ENCODE data around the gene COX6A2.

COX6A2 gene

GRCh38 chr16:31397096-31397660 lies 31.0 kb downstream of the COX6A2 start:
- H4K20me1 ChIP-seq (ENCODE audit: insufficient read depth): no peaks in the 10 kb centered on the region
- TF ChIP-seq, protein P1, sequence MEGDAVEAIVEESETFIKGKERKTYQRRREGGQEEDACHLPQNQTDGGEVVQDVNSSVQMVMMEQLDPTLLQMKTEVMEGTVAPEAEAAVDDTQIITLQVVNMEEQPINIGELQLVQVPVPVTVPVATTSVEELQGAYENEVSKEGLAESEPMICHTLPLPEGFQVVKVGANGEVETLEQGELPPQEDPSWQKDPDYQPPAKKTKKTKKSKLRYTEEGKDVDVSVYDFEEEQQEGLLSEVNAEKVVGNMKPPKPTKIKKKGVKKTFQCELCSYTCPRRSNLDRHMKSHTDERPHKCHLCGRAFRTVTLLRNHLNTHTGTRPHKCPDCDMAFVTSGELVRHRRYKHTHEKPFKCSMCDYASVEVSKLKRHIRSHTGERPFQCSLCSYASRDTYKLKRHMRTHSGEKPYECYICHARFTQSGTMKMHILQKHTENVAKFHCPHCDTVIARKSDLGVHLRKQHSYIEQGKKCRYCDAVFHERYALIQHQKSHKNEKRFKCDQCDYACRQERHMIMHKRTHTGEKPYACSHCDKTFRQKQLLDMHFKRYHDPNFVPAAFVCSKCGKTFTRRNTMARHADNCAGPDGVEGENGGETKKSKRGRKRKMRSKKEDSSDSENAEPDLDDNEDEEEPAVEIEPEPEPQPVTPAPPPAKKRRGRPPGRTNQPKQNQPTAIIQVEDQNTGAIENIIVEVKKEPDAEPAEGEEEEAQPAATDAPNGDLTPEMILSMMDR (conservative IDR thresholded peaks at IDR 0.05; ENCODE audit: low read depth, low read length): no peak
- H3K27me3 ChIP-seq (ENCODE audit: insufficient read depth, low read depth): no peaks in the 10 kb centered on the region
- no peaks in the 10 kb centered on the region for H3K4me1 ChIP-seq (ENCODE audit: low read depth, poor library complexity, severe bottlenecking)
- no peak overlapping the region for H2AFZ ChIP-seq (ENCODE audit: low read depth)
- no peak overlapping the region for H3K4me3 ChIP-seq (IDR thresholded peaks at IDR 0.05; ENCODE audit: insufficient read depth, low read depth, low read length)
- H3K4me2 ChIP-seq: no peak overlapping the region
- H3K79me2 ChIP-seq (ENCODE audit: insufficient read depth, low read depth): no peaks in the 10 kb centered on the region
- no peak overlapping the region for H3K27ac ChIP-seq
- no peaks in the 10 kb centered on the region for H3K36me3 ChIP-seq (ENCODE audit: insufficient read depth)
- H3K9ac ChIP-seq: no peak overlapping the region

- Histone ChIP-seq H3K4me1 (ENCODE audit: low read depth, poor library complexity, severe bottlenecking) (no peaks in the 10 kb centered on the region), H3K79me2 (ENCODE audit: insufficient read depth, low read depth) (no peaks in the 10 kb centered on the region), H3K36me3 (ENCODE audit: insufficient read depth) (no peaks in the 10 kb centered on the region), H4K20me1 (ENCODE audit: insufficient read depth) (no peaks in the 10 kb centered on the region), H3K4me2 (no peak overlapping the region), H3K27me3 (ENCODE audit: insufficient read depth, low read depth) (no peaks in the 10 kb centered on the region), H3K4me3 (IDR thresholded peaks at IDR 0.05; ENCODE audit: insufficient read depth, low read depth, low read length) (no peak overlapping the region), H3K27ac (no peak overlapping the region), H3K9ac (no peak overlapping the region), H2AFZ (ENCODE audit: low read depth) (no peak overlapping the region)
- TF ChIP-seq, protein P1 (conservative IDR thresholded peaks at IDR 0.05; ENCODE audit: low read depth, low read length): no peak
These were observed 32.5 kb downstream of the COX6A2 start for GRCh38 chr16:31395647-31396046.

DNA sequence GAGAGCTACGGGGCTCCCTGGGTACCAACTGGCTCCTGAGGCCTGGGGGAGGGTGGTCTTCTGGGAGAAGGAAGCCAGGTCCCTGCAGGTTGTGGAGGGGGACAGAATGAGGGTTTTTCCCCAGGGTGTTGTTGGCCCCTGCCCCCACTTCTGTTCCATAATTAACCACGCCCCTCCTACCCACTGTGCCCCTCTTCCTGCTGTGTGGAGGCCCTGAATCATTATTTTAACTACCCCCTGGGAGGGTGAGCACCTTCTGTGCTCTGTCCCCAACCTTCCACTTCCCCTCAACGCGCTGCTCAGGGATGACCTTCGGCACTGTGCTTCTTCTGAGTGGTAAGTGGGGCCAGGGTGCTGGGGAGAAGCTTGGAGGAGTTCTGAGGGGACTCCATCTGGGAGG lies 35.1 kb downstream of the COX6A2 start, which contains the start of gene ITGAD:
TSS of gene ITGAD (plus strand) at position 280 of the 400 bp plus-strand sequence. CDS start at position 306, 26 bp downstream.
- H3K4me2 ChIP-seq: no peak within 1 kb of the TSS
- no peak within 1 kb of the TSS for H2AFZ ChIP-seq (ENCODE audit: low read depth)
- H4K20me1 ChIP-seq (ENCODE audit: insufficient read depth): no peaks in the 10 kb centered on the region
- H3K27ac ChIP-seq: no peak within 1 kb of the TSS
- TF ChIP-seq, protein P1 (conservative IDR thresholded peaks at IDR 0.05; ENCODE audit: low read depth, low read length): no peak
- no peak within 1 kb of the TSS for H3K9ac ChIP-seq
- H3K4me1 ChIP-seq (ENCODE audit: low read depth, poor library complexity, severe bottlenecking): no peaks in the 10 kb centered on the region
- no peaks in the 10 kb centered on the region for H3K27me3 ChIP-seq (ENCODE audit: insufficient read depth, low read depth)
- H3K4me3 ChIP-seq (IDR thresholded peaks at IDR 0.05; ENCODE audit: insufficient read depth, low read depth, low read length): no peak within 1 kb of the TSS
- no peaks in the 10 kb centered on the region for H3K79me2 ChIP-seq (ENCODE audit: insufficient read depth, low read depth)
- no peaks in the 10 kb centered on the region for H3K36me3 ChIP-seq (ENCODE audit: insufficient read depth)

- Histone ChIP-seq H4K20me1 (ENCODE audit: insufficient read depth) (no peaks in the 10 kb centered on the region), H3K27ac (no peak overlapping the region), H3K4me3 (IDR thresholded peaks at IDR 0.05; ENCODE audit: insufficient read depth, low read depth, low read length) (no peak overlapping the region), H3K79me2 (ENCODE audit: insufficient read depth, low read depth) (no peaks in the 10 kb centered on the region), H3K4me1 (ENCODE audit: low read depth, poor library complexity, severe bottlenecking) (no peaks in the 10 kb centered on the region), H2AFZ (ENCODE audit: low read depth) (no peak overlapping the region), H3K9ac (no peak overlapping the region), H3K36me3 (ENCODE audit: insufficient read depth) (no peaks in the 10 kb centered on the region), H3K4me2 (no peak overlapping the region), H3K27me3 (ENCODE audit: insufficient read depth, low read depth) (no peaks in the 10 kb centered on the region)
- TF ChIP-seq, protein P1 (conservative IDR thresholded peaks at IDR 0.05; ENCODE audit: low read depth, low read length): no peak
These were observed 37.6 kb downstream of the COX6A2 start for GRCh38 chr16:31390504-31391041.
